ENCODE data around the gene MTUS2. TPM values are rescaled to one million over a fixed set of nuclear protein-coding genes. Genes with fewer than 3 reads are reported as not detected.

The MTUS2 gene
- total and polyA plus RNA-seq, 9 of the 15 experiments (the other 6 are each of a cell fraction or from before 2014, with no cell fraction given) = 0.01 to 0.28 (median 0.06) TPM; not detected in 1

DNA sequence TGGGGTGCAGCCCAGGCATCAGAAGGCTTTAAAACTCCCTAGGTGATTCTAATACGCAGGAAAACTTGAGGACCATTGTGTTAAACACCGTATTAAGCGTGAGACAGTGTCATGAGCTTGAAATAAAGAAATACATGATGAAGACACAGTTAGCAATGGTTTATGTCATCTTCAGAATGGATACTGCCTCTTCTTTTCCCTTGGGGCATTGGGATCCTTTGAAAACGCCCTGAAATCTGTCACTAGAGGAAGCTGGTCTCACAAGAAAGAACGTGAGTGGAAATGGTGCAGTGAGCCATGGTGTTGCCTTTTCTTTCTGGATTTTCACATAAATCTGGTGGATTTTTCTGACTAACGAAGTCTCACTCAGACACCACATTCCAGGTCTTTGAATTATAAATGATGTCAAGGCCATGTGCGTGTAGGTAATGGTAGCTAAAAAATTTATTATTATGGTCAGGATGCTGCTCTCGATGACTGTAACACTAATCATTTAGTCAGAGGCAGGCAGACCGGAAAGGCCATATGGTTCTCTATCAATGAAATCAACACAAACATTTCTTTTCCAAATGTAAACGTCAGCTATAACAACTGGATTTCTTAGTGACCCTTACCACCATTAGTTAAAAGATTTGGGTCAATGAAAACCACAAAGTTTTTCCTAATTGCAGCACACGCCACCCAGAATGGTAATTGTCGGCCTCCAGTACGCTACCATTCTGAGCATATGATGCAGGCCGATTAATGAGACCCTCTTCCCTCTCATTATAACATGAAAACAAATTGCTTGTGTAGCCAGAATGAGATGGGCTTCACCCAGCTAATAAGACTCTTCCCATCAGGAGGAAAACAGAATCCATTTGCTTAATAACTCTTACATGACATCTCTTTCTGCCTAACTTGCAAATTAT, 669.8 kb downstream of the MTUS2 start:
- in situ Hi-C loops (cut with MboI) = no loop called here
- TF ChIP-seq KDM1A (IDR thresholded peaks at IDR 0.05) = no peak
- TF ChIP-seq, protein P1, sequence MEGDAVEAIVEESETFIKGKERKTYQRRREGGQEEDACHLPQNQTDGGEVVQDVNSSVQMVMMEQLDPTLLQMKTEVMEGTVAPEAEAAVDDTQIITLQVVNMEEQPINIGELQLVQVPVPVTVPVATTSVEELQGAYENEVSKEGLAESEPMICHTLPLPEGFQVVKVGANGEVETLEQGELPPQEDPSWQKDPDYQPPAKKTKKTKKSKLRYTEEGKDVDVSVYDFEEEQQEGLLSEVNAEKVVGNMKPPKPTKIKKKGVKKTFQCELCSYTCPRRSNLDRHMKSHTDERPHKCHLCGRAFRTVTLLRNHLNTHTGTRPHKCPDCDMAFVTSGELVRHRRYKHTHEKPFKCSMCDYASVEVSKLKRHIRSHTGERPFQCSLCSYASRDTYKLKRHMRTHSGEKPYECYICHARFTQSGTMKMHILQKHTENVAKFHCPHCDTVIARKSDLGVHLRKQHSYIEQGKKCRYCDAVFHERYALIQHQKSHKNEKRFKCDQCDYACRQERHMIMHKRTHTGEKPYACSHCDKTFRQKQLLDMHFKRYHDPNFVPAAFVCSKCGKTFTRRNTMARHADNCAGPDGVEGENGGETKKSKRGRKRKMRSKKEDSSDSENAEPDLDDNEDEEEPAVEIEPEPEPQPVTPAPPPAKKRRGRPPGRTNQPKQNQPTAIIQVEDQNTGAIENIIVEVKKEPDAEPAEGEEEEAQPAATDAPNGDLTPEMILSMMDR (IDR thresholded peaks at IDR 0.05 in 2 of 3, conservative IDR thresholded peaks at IDR 0.05 in 1 of 3; ENCODE audit: insufficient read depth in 2 of 3, low read depth in 1 of 3, low read length in 3 of 3) = no peak
- no peak for TF ChIP-seq MIER1 (IDR thresholded peaks at IDR 0.05; ENCODE audit: low read depth)
- TF ChIP-seq, protein P2, sequence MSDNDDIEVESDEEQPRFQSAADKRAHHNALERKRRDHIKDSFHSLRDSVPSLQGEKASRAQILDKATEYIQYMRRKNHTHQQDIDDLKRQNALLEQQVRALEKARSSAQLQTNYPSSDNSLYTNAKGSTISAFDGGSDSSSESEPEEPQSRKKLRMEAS (CRISPR knock-in tag; IDR thresholded peaks at IDR 0.05) = no peak
- TF ChIP-seq, protein P3, sequence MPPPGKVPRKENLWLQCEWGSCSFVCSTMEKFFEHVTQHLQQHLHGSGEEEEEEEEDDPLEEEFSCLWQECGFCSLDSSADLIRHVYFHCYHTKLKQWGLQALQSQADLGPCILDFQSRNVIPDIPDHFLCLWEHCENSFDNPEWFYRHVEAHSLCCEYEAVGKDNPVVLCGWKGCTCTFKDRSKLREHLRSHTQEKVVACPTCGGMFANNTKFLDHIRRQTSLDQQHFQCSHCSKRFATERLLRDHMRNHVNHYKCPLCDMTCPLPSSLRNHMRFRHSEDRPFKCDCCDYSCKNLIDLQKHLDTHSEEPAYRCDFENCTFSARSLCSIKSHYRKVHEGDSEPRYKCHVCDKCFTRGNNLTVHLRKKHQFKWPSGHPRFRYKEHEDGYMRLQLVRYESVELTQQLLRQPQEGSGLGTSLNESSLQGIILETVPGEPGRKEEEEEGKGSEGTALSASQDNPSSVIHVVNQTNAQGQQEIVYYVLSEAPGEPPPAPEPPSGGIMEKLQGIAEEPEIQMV (tag; conservative IDR thresholded peaks at IDR 0.05; ENCODE audit: low read depth) = no peak
- TF ChIP-seq, protein P4, sequence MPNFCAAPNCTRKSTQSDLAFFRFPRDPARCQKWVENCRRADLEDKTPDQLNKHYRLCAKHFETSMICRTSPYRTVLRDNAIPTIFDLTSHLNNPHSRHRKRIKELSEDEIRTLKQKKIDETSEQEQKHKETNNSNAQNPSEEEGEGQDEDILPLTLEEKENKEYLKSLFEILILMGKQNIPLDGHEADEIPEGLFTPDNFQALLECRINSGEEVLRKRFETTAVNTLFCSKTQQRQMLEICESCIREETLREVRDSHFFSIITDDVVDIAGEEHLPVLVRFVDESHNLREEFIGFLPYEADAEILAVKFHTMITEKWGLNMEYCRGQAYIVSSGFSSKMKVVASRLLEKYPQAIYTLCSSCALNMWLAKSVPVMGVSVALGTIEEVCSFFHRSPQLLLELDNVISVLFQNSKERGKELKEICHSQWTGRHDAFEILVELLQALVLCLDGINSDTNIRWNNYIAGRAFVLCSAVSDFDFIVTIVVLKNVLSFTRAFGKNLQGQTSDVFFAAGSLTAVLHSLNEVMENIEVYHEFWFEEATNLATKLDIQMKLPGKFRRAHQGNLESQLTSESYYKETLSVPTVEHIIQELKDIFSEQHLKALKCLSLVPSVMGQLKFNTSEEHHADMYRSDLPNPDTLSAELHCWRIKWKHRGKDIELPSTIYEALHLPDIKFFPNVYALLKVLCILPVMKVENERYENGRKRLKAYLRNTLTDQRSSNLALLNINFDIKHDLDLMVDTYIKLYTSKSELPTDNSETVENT (CRISPR knock-in tag; IDR thresholded peaks at IDR 0.05) = no peak
- no peak for TF ChIP-seq MEF2D (tag; conservative IDR thresholded peaks at IDR 0.05; ENCODE audit: low read depth)
- TF ChIP-seq RUNX1 (IDR thresholded peaks at IDR 0.05; ENCODE audit: low read depth) = no peak
- no peak for TF ChIP-seq ZNF764 (CRISPR knock-in tag; IDR thresholded peaks at IDR 0.05; ENCODE audit: low read depth)
- no peak for TF ChIP-seq SRSF7 (optimal IDR thresholded peaks at IDR 0.05; ENCODE audit: low read depth, low read length)
- TF ChIP-seq FUS (optimal IDR thresholded peaks at IDR 0.05; ENCODE audit: low read depth, low read length) = no peak
- TF ChIP-seq TEAD4 (IDR thresholded peaks at IDR 0.05; ENCODE audit: low read length) = no peak
- TF ChIP-seq TEAD4 (CRISPR knock-in tag; IDR thresholded peaks at IDR 0.05; ENCODE audit: borderline replicate concordance) = no peak
- ATAC-seq (no peak), FAIRE-seq (no peak), DNase-seq (ENCODE audit: extremely low read depth in 1 of 4, low spot score in 3 of 4) (no peak)
- H3K4me3 ChIP-seq = no peak overlapping the region
- 16% methylated on average over 13 of the region's 14 CpGs for WGBS (ENCODE audit: insufficient coverage, low coverage, missing lambda C conversion rate)
- H3K27ac ChIP-seq (ENCODE audit: extremely low read depth, low read depth, low read length) = no peak overlapping the region
- no peaks in the 10 kb centered on the region for H3K36me3 ChIP-seq (ENCODE audit: control insufficient read depth, insufficient read depth, low read length)
- intact Hi-C loops (cut with micrococcal nuclease) = no loop called here
- no peaks in the 10 kb centered on the region for H3K4me1 ChIP-seq (replicated peaks in 1 of 2; ENCODE audit: control insufficient read depth in 2 of 2, insufficient read depth in 2 of 2, low read length in 2 of 2)
- no peaks in the 10 kb centered on the region for H3K9me3 ChIP-seq (replicated peaks; ENCODE audit: control insufficient read depth, insufficient read depth, low read depth, low read length)
- no peaks in the 10 kb centered on the region for H3K9me1 ChIP-seq (ENCODE audit: control insufficient read depth, insufficient read depth, low read length)
- no peak overlapping the region for H3K4me2 ChIP-seq (ENCODE audit: insufficient read depth, low read length)
- no peaks in the 10 kb centered on the region for H3K79me2 ChIP-seq (ENCODE audit: control insufficient read depth, insufficient read depth, low read length)
- no peaks in the 10 kb centered on the region for H4K20me1 ChIP-seq (replicated peaks; ENCODE audit: control insufficient read depth, insufficient read depth, low read length)
- BruUV-seq (replicated peaks) = no TSS peak
- no peak overlapping the region for H3K9ac ChIP-seq (ENCODE audit: insufficient read depth in 1 of 2, low read depth in 2 of 2, low read length in 2 of 2)
- POLR2A ChIA-PET = interaction anchor here (0.6 kb wide), 1 partner anchor 202 kb away, joined by 4 read pairs; no protein-coding TSS in a partner anchor
- no peak overlapping the region for H2AFZ ChIP-seq (ENCODE audit: low read depth, low read length)
- CTCF ChIA-PET (ENCODE audit: low intra/inter-chr PET ratio) = no interaction called here
- H3K27me3 ChIP-seq (ENCODE audit: control insufficient read depth in 2 of 2, insufficient read depth in 2 of 2, low read length in 2 of 2) = peaks cover 17 to 33% of the 10 kb centered on the region in 2 experiments

All from K562 (cell line).